ENCODE data around the gene SULT1E1.
"Not testable (repeated sequence)": the region's sequence is repeated elsewhere in the genome, so short reads cannot be mapped to it uniquely, and the experiment has no call there.

SULT1E1 gene

DNA sequence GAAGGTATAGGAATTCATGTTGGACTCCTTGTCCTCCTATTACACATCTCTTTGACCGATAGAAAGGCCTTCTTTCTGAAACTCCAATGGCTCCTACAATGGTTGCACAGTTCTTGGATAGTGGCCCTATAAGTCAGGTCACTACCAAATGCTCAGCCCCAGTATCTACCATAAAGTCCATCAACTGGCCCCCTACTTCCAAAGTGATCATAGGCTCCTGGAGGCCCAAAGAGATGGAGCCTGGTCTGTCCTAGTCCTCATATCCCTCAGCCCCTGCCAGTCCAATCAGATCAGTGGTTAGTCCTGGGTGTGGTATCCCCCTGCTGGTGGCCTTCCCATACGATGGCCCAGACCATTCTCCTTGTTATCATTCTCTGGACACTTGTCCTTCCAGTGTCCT lies 30.3 kb downstream of the SULT1E1 start:
- Histone ChIP-seq H3K27me3 (ENCODE audit: control insufficient read depth in 1 of 2, insufficient read depth in 2 of 2, low read length in 2 of 2) (no peaks in the 10 kb centered on the region), H3K9ac (ENCODE audit: low read length in 2 of 2) (no peak overlapping the region), H3K4me1 (ENCODE audit: control insufficient read depth, insufficient read depth, low read length) (no peaks in the 10 kb centered on the region), H3K4me3 (ENCODE audit: low read length in 2 of 2) (no peak overlapping the region), H3K36me3 (ENCODE audit: control insufficient read depth in 2 of 2, insufficient read depth in 2 of 2, low read length in 2 of 2) (no peaks in the 10 kb centered on the region), H3K27ac (ENCODE audit: low read length) (no peak overlapping the region), H3K9me3 (ENCODE audit: control insufficient read depth in 2 of 2, low read length in 2 of 2) (no peaks in the 10 kb centered on the region)

DNA sequence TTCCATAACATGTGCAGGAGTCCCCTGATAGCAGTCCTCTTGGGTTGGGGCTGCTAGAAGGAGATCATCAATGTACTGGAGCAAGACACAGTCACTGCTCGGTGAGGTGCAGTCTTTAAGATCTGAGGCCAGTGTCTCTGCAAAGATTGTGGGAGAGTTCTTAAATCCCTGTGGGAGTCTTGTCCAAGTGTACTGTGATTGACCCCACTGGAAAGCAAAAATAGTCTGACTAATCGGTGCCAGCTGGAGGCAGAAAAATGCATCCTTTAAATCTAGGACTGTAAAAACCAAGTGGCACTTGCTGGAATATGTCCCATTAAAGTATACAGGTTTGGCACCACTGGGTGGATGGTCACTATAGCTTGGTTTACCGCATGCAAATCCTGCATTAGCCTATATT lies 31.1 kb downstream of the SULT1E1 start:
- Histone ChIP-seq H3K27me3 (ENCODE audit: control insufficient read depth in 1 of 2, insufficient read depth in 2 of 2, low read length in 2 of 2) (no peaks in the 10 kb centered on the region), H3K9ac (ENCODE audit: low read length in 2 of 2) (no peak overlapping the region)

DNA sequence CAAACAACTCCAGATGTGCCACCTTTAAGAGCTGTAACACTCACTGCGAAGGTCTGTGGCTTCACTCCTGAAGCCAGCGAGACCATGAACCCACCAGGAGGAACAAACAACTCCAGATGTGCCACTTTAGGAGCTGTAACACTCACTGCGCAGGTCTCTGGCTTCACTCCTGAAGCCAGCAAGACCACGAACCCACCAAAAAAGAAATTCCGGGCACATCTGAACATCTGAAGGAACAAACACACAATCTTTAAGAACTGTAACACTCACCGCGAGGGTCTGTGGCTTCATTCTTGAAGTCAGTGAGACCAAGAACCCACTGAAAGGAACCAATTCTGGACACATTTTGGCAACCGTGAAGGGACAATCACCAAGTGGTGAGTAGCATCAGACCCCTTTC lies 34.9 kb downstream of the SULT1E1 start:
- H3K4me1 ChIP-seq (ENCODE audit: control insufficient read depth, insufficient read depth, low read length); H3K36me3 ChIP-seq (ENCODE audit: control insufficient read depth in 2 of 2, insufficient read depth in 2 of 2, low read length in 2 of 2); H3K9ac ChIP-seq (ENCODE audit: low read length in 2 of 2); H3K9me3 ChIP-seq (ENCODE audit: control insufficient read depth in 2 of 2, low read length in 2 of 2); H3K27ac ChIP-seq (ENCODE audit: low read length); H3K27me3 ChIP-seq (ENCODE audit: control insufficient read depth in 1 of 2, insufficient read depth in 2 of 2, low read length in 2 of 2); H3K4me3 ChIP-seq (ENCODE audit: low read length in 2 of 2): not testable (repeated sequence)

More for the DNA sequence above, 31.1 kb downstream of the SULT1E1 start:
- Histone ChIP-seq H3K27ac (ENCODE audit: low read length) (no peak overlapping the region), H3K4me3 (ENCODE audit: low read length in 2 of 2) (no peak overlapping the region), H3K36me3 (ENCODE audit: control insufficient read depth in 2 of 2, insufficient read depth in 2 of 2, low read length in 2 of 2) (no peaks in the 10 kb centered on the region), H3K9me3 (ENCODE audit: control insufficient read depth in 2 of 2, low read length in 2 of 2) (no peaks in the 10 kb centered on the region), H3K4me1 (ENCODE audit: control insufficient read depth, insufficient read depth, low read length) (no peaks in the 10 kb centered on the region)

DNA sequence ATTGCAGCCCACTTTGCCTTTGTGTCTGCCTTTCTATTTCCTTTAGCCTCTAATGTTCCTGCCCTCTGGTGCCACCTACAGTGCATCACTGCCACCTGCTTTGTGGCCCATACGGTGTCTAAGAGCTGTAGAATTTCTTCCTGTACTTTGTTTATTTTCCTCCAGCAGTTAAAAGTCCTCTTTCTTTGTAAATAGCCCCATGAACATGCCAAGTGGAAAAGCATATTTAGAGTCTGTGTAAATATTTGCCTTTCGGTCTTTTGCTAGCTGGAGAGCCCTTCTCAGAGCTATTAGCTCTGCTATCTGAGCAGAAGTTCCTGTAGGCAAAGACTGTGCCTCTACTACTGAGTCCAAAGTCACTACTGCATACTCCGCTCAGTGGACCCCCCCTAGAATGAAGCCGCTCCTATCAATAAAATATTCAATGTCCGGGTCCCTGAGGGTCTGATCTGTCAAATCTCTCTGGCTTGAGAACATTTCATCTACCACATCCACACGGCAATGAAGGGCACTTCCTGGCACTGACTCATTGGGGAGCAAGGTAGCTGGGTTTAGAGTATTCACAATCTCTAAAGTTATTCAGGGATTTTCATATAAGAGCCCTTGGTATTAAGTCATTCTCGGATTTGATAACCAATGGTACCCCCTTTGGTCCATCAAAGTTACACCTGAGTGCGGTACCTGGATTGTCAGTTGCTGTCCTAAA lies 36.3 kb downstream of the SULT1E1 start:
- Histone ChIP-seq H3K4me3 (ENCODE audit: low read length in 2 of 2) (no peak overlapping the region), H3K27me3 (ENCODE audit: control insufficient read depth in 1 of 2, insufficient read depth in 2 of 2, low read length in 2 of 2) (no peaks in the 10 kb centered on the region), H3K4me1 (ENCODE audit: control insufficient read depth, insufficient read depth, low read length) (no peaks in the 10 kb centered on the region), H3K9ac (ENCODE audit: low read length in 2 of 2) (no peak overlapping the region), H3K27ac (ENCODE audit: low read length) (no peak overlapping the region), H3K9me3 (ENCODE audit: control insufficient read depth in 2 of 2, low read length in 2 of 2) (no peaks in the 10 kb centered on the region), H3K36me3 (ENCODE audit: control insufficient read depth in 2 of 2, insufficient read depth in 2 of 2, low read length in 2 of 2) (no peaks in the 10 kb centered on the region)

DNA sequence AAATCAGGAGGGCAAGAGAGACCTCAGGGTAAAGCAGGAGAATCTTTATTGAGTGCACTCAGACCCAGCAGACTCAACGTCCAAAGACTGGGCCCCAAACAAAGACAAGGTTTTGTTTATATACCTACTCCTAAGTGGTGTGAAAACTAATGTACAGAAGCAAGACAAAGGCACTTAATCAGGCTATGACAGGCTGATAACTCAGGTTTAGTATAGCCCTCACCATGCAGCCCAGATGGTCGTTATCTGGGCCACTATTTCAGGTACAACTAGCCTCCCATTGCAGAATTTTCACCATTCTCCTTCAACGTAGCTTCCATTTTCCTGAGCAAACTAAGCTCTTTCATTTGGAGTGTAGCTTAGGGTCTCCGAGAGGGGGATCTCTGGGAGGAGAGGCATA lies 36.9 kb downstream of the SULT1E1 start:
- no peaks in the 10 kb centered on the region for H3K27me3 ChIP-seq (ENCODE audit: control insufficient read depth in 1 of 2, insufficient read depth in 2 of 2, low read length in 2 of 2)
- H3K4me3 ChIP-seq (ENCODE audit: low read length in 2 of 2), result no peak overlapping the region
- no peaks in the 10 kb centered on the region for H3K9me3 ChIP-seq (ENCODE audit: control insufficient read depth in 2 of 2, low read length in 2 of 2)
- H3K4me1 ChIP-seq (ENCODE audit: control insufficient read depth, insufficient read depth, low read length), result no peaks in the 10 kb centered on the region
- no peaks in the 10 kb centered on the region for H3K36me3 ChIP-seq (ENCODE audit: control insufficient read depth in 2 of 2, insufficient read depth in 2 of 2, low read length in 2 of 2)
- no peak overlapping the region for H3K27ac ChIP-seq (ENCODE audit: low read length)
- H3K9ac ChIP-seq (ENCODE audit: low read length in 2 of 2), result no peak overlapping the region

DNA sequence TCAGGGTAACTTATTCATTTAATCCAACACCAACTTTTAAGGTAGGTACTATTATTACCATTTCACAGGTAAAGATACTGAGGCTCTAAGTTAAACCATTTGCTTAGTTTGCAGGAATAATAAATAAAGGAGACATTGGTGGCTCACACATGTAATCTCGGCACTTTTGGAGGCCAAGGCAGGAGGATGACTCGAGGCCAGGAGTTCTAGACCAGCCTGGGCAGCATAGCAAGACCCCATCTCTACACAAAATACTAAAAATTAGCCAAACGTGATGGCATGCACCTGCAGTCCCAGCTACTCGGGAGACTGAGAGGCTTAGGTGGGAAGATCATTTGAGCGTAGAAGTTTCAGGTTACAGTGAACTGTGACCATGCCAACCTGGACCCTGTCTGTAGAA lies 37.7 kb downstream of the SULT1E1 start:
- Histone ChIP-seq H3K4me3 (ENCODE audit: low read length in 2 of 2) (no peak overlapping the region), H3K36me3 (ENCODE audit: control insufficient read depth in 2 of 2, insufficient read depth in 2 of 2, low read length in 2 of 2) (no peaks in the 10 kb centered on the region), H3K27ac (ENCODE audit: low read length) (no peak overlapping the region), H3K4me1 (ENCODE audit: control insufficient read depth, insufficient read depth, low read length) (no peaks in the 10 kb centered on the region), H3K9me3 (ENCODE audit: control insufficient read depth in 2 of 2, low read length in 2 of 2) (no peaks in the 10 kb centered on the region), H3K9ac (ENCODE audit: low read length in 2 of 2) (no peak overlapping the region), H3K27me3 (ENCODE audit: control insufficient read depth in 1 of 2, insufficient read depth in 2 of 2, low read length in 2 of 2) (no peaks in the 10 kb centered on the region)

DNA sequence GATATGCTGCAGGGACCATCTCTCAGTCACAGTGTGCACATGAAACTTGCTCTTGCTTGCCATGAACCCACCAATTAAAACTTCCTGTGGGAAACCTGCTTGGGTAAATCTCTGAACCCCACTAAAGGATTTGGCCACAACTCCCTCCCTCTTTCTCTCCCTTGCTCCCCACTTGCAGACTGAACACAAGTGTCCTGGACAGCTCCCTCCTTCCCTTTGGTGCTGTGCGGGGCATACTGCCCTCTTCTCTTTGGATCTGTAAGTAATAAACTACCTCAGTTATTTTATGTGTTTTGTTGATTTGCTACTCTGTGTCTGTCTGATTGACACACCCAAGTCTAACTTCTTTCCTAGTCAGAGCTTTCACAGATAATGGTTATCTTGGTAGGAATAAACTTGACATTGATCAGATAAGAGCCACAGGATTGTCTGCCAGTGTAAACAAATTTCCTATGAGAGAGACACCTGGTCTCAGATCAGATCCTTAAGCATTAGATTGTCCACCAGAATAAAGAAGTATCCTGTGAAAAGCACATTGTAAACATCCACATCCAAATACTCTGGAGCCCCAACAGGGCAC lies 41.8 kb downstream of the SULT1E1 start:
- H3K9ac ChIP-seq (ENCODE audit: low read length in 2 of 2), result no peak overlapping the region
- H3K36me3 ChIP-seq (ENCODE audit: control insufficient read depth in 2 of 2, insufficient read depth in 2 of 2, low read length in 2 of 2), result no peaks in the 10 kb centered on the region
- no peaks in the 10 kb centered on the region for H3K27me3 ChIP-seq (ENCODE audit: control insufficient read depth in 1 of 2, insufficient read depth in 2 of 2, low read length in 2 of 2)
- no peak overlapping the region for H3K4me3 ChIP-seq (ENCODE audit: low read length in 2 of 2)
- no peak overlapping the region for H3K27ac ChIP-seq (ENCODE audit: low read length)
- no peaks in the 10 kb centered on the region for H3K9me3 ChIP-seq (ENCODE audit: control insufficient read depth in 2 of 2, low read length in 2 of 2)
- H3K4me1 ChIP-seq (ENCODE audit: control insufficient read depth, insufficient read depth, low read length), result no peaks in the 10 kb centered on the region

DNA sequence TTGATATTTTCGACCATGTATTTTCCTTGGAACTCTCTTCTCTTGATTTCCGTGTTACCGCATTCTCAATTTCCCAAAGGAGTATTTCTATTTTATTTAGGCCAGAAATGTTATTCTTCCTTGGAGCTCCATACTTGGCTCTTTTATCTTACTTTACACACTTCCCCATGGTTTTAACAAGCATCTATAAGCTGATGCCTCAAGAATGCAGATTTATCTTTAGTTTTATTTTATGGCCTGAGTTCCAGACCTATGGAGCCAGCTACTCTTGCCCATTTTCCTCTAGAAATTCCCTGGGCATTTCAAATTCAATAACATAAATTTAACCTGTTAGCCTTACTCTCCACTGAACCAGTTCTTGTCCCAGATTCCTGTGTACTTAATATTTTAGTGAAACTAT lies 43.7 kb downstream of the SULT1E1 start:
- Histone ChIP-seq H3K9me3 (ENCODE audit: control insufficient read depth in 2 of 2, low read length in 2 of 2) (no peaks in the 10 kb centered on the region), H3K27ac (ENCODE audit: low read length) (no peak overlapping the region), H3K9ac (ENCODE audit: low read length in 2 of 2) (no peak overlapping the region), H3K4me3 (ENCODE audit: low read length in 2 of 2) (no peak overlapping the region), H3K27me3 (ENCODE audit: control insufficient read depth in 1 of 2, insufficient read depth in 2 of 2, low read length in 2 of 2) (no peaks in the 10 kb centered on the region), H3K36me3 (ENCODE audit: control insufficient read depth in 2 of 2, insufficient read depth in 2 of 2, low read length in 2 of 2) (no peaks in the 10 kb centered on the region), H3K4me1 (ENCODE audit: control insufficient read depth, insufficient read depth, low read length) (no peaks in the 10 kb centered on the region)

DNA sequence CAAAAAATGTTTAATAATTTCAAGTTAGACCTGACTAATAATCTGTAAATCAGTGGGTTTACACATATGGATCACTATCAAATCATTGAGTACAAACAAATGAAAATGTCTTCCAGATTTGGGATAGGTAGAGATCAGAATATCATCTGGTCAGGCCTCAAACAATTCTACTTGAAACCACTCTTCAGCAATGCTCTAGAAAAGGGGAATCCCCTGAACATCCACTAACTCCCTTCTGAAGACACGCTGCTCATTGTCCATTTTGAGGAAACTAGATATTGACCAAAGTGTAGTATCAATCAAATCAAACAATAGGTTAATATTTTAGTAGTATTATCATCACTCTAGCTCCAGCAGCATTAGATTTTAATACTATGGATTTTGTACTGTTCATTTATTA lies 46.3 kb downstream of the SULT1E1 start:
- no peak overlapping the region for H3K4me3 ChIP-seq (ENCODE audit: low read length in 2 of 2)
- no peaks in the 10 kb centered on the region for H3K36me3 ChIP-seq (ENCODE audit: control insufficient read depth in 2 of 2, insufficient read depth in 2 of 2, low read length in 2 of 2)
- H3K9me3 ChIP-seq (ENCODE audit: control insufficient read depth in 2 of 2, low read length in 2 of 2), result no peaks in the 10 kb centered on the region
- no peak overlapping the region for H3K27ac ChIP-seq (ENCODE audit: low read length)
- H3K9ac ChIP-seq (ENCODE audit: low read length in 2 of 2), result no peak overlapping the region
- no peaks in the 10 kb centered on the region for H3K4me1 ChIP-seq (ENCODE audit: control insufficient read depth, insufficient read depth, low read length)
- no peaks in the 10 kb centered on the region for H3K27me3 ChIP-seq (ENCODE audit: control insufficient read depth in 1 of 2, insufficient read depth in 2 of 2, low read length in 2 of 2)

DNA sequence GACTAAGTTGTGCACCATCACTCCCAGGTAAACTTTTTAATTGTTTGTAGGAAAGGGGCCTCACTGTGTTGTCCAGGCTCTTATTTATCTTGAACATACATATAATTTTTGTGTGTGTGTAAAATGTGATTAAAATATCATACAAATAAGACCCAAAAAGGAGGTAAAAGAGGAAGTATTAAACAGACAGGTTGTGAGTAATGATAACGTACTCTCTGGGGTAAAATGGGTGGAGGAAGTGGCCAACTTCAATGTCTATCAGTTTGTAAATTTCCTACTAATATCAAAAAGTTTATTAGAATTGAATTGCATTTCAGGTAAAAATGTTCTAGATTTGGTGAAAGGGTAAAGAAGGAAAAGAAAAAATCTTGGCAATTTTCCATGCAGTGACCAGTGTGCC lies 48.8 kb downstream of the SULT1E1 start:
- Histone ChIP-seq H3K36me3 (ENCODE audit: control insufficient read depth in 2 of 2, insufficient read depth in 2 of 2, low read length in 2 of 2) (no peaks in the 10 kb centered on the region), H3K9me3 (ENCODE audit: control insufficient read depth in 2 of 2, low read length in 2 of 2) (no peaks in the 10 kb centered on the region), H3K4me1 (ENCODE audit: control insufficient read depth, insufficient read depth, low read length) (no peaks in the 10 kb centered on the region), H3K4me3 (ENCODE audit: low read length in 2 of 2) (no peak overlapping the region), H3K9ac (ENCODE audit: low read length in 2 of 2) (no peak overlapping the region), H3K27ac (ENCODE audit: low read length) (no peak overlapping the region), H3K27me3 (ENCODE audit: control insufficient read depth in 1 of 2, insufficient read depth in 2 of 2, low read length in 2 of 2) (no peaks in the 10 kb centered on the region)

DNA sequence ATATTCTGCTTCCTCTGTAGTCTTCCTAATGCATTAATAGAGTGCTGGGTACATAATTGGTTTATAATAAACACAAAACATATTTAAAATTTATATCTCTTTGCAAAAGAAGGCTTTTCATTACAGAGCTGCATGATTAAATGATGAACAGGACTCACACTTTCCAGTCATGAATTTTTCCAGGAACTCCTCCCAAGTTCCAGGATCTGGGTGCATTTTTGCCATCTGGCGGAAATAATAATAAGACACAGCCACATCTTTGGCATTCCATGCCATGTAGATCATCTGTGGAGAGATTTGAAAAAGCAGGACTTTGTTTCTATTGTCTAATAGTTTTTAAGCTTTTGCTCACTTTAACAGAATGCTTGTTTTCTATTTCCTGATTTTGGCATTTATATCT lies 59.3 kb downstream of the SULT1E1 start:
- Histone ChIP-seq H3K9me3 (ENCODE audit: control insufficient read depth in 2 of 2, low read length in 2 of 2) (peaks cover 0 to 5% of the 10 kb centered on the region in 2 donors), H3K4me1 (ENCODE audit: control insufficient read depth, insufficient read depth, low read length) (no peaks in the 10 kb centered on the region), H3K36me3 (ENCODE audit: control insufficient read depth in 2 of 2, insufficient read depth in 2 of 2, low read length in 2 of 2) (no peaks in the 10 kb centered on the region), H3K27me3 (ENCODE audit: control insufficient read depth in 1 of 2, insufficient read depth in 2 of 2, low read length in 2 of 2) (no peaks in the 10 kb centered on the region), H3K9ac (ENCODE audit: low read length in 2 of 2) (no peak overlapping the region), H3K27ac (ENCODE audit: low read length) (no peak overlapping the region), H3K4me3 (ENCODE audit: low read length in 2 of 2) (no peak overlapping the region)
